NCI-H226 (cell line): ENCODE results near the gene CAPN12.
"Not testable (repeated sequence)": the region's sequence is repeated elsewhere in the genome, so short reads cannot be mapped to it uniquely, and the experiment has no call there.

ENCODE experiments used
- DNase-seq: peaks from one replicate; pipeline ENCODE4 v3.0.0-alpha.2; 2015

The CAPN12 gene, protein sequence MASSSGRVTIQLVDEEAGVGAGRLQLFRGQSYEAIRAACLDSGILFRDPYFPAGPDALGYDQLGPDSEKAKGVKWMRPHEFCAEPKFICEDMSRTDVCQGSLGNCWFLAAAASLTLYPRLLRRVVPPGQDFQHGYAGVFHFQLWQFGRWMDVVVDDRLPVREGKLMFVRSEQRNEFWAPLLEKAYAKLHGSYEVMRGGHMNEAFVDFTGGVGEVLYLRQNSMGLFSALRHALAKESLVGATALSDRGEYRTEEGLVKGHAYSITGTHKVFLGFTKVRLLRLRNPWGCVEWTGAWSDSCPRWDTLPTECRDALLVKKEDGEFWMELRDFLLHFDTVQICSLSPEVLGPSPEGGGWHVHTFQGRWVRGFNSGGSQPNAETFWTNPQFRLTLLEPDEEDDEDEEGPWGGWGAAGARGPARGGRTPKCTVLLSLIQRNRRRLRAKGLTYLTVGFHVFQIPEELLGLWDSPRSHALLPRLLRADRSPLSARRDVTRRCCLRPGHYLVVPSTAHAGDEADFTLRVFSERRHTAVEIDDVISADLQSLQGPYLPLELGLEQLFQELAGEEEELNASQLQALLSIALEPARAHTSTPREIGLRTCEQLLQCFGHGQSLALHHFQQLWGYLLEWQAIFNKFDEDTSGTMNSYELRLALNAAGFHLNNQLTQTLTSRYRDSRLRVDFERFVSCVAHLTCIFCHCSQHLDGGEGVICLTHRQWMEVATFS

DNA sequence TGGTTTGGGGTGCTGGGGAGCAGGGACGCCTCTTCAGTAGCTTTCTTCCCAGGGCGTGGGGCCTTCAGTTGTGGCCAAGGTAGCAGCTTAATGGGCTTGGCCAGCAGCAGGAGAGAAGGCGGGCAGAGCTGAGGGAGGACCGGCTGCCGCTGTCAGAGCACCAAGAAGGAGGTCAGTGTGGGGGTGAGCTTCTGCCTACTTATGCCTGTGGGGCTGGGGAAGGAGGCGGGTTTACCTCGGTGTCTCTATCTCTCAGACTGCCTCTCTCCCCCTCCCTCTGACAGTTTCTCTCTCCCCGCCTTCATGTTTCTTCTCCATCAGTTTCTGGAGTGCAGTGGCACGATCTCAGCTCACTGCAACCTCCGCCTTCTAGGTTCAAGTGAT is at the start of gene CAPN12:
TSS of gene CAPN12 (minus strand) at position 177 of the 384 bp plus-strand sequence. CDS start 309 bp downstream, outside the sequence.
- DNase-seq: no peak

DNA sequence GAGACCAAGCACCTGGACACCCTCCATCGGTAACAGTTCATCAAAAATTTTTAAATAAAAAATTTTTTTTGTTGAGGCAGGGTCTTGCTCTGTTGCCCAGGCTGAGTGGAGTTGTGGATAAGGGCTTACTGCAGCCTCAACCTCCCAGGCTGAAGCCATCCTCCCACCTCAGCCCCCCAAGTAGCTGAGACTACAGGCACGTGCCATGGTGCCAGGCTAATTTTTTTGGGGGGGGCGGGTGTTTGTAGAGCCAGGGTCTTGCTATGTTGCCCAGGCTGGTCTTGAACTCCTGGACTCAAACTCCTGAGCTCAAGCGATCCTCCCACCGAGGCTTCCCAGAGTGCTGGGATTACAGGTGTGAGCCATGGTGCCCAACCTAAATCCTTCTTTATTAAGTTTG is 49.4 kb upstream of the CAPN12 start:
- DNase-seq: no peak

DNA sequence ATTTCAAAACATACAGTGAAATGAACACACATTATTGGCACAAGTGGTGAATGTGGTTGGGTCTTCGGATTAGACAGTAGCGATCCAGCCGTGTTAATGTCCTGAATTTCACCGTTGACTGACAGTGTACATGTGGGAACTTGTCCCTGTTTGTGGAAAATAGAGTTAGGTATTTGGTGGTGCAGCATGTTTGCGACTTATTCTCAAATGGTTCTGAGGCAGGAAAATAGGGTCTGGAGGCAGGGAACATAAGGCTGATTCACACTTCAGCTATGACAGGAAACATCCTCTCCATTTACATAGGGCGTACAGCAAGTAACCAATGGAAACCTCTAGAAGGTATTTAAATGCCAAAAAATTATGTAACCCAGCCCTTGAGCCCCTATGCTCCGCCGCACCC is 48.9 kb upstream of the CAPN12 start:
- DNase-seq: peak; percentile 38

DNA sequence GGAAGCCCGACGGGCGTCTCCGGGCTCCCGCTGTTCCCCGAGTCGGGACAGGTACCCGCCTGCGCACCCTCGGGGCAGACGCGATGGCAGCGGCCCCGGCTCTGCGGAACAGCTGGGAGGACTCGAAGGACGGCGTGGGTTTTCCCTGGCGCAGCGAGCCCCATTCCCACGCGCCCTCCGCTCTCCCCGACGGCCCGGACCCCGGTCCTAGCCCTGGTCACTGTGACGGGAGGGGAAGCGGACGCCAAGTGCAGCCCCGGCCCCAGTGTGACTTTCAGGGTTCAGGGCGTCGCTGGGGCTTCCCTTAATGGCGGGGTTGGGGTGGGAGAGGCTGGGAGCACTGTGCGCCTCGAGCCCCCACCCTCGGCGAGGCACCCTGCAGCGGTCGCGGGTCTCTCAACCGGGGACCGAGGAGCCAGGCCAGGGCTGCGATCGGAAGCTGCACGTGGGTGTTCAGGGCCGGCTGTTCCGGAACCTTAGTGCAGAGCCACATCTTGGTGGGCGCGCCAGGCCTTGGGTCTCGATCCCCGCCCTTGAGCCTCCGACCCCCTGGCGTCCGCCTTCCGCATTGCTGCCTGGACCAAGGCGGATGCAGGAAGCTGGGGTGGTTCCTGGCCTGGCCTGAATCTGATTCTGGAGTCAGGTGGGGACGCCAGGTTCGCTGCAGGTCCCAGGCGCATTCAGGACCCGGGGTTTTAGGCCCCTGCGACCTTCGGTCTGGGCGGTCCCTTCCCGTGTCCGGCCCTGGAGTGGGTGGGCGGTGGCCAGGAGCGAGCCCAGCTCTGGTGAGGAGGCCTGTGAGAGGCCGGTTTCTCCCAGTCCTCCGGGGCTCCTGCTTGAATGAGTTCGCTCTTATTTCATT is 48.2 kb upstream of the CAPN12 start:
- no peak for DNase-seq

DNA sequence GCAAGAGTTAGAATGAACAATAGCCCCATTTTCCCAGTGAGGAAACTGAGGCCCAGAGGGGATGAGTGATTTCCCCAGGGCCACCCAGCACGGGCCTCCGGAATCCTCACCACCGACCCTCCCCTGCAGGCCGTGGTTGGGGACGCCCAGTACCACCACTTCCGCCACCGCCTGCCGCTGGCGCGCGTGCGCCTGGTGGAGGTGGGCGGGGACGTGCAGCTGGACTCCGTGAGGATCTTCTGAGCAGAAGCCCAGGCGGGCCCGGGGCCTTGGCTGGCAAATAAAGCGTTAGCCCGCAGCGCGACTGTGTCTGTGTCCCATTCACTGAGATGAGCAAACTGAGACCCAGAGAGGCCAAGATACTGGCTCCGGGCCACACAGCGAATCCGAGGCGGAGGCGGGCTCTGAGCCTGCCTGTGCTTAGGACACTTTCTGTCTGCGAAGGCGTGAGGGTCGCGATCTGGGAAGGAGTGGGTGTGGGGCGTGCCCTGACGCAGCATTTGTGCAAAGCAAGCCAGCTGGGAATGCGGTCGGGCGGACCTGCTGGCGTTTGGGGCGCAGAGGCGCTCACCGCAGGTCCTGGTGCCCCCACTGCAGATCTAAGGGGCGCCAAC is 47.3 kb upstream of the CAPN12 start:
- not testable (repeated sequence) for DNase-seq

DNA sequence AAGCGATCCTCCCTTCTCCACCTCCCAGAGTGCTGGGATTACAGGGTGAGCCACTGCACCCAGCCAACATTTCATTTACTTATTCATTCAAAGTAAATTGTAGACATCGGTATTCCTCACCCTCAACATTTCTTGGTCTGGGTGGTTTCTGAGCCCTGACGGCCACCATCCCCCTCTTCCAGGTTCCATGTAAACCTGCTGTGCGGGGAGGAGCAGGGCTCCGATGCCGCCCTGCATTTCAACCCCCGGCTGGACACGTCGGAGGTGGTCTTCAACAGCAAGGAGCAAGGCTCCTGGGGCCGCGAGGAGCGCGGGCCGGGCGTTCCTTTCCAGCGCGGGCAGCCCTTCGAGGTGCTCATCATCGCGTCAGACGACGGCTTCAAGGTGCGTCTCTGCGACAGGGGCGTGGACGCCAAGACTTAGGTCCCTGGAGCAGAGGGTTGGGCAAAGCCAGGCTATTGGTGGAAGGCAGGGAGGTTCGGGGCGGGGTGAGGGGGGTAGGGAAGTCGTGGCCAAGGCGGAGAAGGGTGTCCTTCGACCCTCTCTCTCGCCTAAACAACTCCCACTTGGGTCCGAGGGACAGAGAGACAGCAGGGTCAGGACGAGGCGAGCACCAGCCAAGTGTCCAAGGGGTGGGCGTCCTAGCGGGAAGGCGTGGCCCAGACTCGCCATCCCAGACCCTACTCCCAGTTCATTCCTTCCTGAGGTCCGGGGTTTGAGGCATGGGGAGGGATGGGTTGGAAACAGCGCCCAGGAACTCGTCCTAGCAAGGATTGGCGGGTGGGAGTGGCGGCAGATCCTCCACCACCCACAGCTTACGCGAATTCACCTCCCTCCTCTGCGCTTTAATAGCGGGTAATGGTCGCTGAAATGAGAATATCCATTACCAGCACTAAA is 46.5 kb upstream of the CAPN12 start:
- DNase-seq: not testable (repeated sequence)

DNA sequence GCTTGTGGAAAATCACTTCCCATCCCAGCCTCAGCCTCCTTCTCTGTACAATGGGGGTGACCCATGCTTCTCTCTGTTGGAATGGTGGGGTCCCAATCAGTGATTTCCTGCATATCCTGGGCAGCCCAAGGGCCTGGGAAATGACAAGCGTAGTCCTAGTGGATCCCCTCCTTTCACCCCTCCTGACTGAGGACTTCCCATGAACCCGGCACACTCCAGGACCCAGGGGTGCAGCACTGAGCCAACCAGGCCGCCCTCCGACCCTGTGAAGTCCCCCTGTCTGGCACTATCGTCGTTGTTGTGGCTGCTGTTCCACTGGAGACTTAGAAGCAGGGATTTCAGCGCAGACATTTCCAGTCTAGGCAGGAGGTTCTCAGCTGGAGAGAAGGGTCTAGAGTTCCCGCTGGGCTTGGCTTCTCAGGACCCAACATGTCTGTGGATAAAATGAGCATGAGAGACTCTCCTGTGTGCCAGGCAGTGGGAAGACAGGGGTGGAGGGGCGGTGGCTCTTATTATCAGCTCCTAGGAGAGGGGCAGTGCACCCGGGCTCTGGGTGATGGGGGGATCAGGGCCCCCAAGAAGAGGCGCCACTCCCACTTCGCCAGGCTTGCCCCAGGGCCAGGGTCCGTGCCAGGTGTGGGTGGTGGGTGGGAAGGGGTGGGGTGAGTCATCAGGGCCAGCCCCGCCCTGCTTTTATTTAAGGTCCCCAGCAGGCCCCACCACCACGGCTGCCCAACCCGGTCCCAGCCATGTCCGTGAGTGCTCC is 44.4 kb upstream of the CAPN12 start, which contains the start of gene LGALS7B:
TSS of gene LGALS7B (plus strand) at position 723 of the 766 bp plus-strand sequence. CDS start at position 750, 27 bp downstream.
- no peak for DNase-seq

DNA sequence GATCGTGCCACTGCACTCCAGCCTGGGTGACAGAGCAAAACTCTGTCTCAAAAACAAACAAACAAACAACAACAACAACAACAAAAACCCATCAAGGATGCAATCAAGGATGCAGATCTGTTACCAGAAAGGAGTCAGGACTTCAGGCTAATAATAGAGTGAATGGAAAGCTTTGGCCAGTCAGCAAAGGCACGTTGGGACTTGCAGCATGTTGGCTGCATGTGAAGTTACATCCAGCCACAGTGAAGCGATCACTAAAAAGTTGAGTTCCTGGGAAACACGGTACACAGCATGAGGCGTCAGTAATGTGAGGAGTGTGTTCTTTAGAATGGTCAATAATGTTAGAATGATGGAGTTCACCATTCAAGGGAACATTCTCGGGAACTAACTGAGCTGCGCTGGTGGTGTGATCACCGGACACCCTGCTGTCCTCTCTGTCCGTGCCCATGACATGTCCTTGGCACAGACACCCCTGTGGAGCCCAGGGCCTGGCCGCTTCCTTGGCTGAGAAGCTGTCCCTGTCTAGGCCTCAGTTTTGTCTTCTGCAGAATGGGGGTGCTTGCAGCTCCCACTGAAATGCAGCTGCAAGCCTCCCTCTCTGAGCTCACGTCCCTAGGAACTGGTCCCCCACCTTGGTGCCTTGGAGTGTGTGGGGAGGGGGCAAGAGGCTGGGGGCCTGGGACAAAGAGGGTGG is 42.4 kb upstream of the CAPN12 start:
- DNase-seq: no peak

DNA sequence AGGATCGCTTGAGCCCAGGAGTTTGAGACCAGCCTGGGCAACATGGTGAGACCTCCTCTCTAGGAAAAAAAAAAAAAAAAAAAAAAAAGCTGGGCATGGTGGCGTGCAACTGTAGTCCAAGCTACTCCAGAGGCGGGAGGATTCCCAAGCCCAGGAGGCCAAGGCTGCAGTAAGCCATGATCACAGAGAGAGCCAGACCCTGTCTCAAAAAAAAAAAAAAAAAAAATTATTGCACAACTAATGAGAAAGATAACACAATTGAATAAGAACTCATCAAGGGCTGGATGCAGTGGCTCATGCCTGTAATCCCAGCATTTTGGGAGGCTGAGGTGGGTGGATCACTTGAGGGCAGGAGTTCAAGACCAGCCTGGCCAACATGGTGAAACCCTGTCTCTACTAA is 41.8 kb upstream of the CAPN12 start:
- DNase-seq: not testable (repeated sequence)

DNA sequence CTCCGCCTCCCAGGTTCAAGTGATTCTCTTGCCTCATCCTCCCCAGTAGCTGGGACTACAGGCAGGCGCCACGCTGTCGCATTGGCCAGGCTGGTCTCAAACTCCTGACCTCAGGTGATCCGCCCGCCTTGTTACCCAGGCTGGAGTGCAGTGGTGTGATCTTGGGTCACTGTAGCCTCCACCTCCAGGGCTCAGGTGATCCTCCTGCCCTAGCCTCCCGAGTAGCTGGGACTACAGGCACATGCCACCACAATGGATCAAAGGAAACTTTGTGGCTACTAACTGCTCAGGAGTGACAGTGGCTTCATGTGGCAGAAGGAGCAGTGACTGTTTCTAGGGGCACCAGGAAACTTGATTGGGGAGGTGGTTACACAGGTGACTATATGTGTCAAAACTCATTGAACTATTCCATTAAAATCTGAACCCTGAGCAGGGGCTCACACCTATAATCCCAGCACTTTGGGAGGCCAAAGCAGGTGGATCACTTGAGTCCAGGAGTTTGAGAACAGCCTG is 41.0 kb upstream of the CAPN12 start:
- no peak for DNase-seq

DNA sequence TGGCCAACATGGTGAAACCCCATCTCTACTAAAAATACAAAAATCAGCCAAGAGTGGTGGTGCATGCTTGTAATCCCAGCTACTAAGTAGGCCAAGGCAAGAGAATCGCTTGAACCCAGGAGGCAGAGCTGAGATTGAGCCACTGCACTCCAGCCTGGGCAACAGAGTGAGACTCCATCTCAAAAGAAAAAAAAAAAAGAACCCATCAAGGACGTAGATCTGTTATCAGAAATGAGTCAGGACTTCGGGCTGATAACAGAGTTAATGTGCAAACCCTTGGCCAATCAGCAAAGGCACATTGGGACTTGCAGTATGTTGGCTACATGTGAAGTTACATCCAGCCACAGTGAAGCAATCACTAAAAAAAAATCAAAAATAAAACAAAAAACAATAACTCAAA is 40.0 kb upstream of the CAPN12 start:
- DNase-seq: peak; percentile 54

DNA sequence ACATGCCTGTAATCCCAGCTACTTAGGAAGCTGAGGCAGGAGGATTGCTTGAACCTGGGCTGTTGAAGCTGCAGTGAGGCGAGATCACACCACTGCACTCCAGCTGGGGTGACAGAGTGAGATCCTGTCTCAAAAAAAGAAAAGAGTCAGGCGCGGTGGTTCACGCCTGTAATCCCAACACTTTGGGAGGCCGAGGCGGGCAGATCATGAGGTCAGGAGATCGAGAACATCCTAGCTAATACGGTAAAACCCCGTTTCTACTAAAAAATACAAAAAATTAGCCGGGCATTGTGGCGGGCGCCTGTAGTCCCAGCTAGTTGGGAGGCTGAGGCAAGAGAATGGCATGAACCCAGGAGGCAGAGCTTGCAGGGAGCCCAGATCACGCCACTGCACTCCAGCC is 37.9 kb upstream of the CAPN12 start:
- not testable (repeated sequence) for DNase-seq

DNA sequence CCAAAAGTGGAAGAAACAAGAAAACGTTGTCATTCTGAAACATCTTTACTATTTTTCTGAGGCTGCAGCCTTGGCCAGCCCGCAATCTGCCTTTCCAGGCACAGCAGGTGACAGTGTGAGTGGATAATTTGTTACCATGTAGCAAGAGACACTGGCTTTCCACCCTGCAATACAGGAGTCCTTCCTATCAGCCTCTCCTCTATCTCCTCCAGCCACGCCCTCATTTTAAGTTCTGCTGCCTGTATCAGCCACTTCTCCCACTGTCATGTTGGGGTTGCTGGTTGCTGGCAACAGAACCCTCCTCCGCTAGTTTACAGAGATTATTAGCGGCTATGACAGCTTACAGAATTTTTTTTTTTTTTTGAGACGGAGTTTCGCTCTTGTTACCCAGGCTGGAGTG is 36.8 kb upstream of the CAPN12 start:
- no peak for DNase-seq

DNA sequence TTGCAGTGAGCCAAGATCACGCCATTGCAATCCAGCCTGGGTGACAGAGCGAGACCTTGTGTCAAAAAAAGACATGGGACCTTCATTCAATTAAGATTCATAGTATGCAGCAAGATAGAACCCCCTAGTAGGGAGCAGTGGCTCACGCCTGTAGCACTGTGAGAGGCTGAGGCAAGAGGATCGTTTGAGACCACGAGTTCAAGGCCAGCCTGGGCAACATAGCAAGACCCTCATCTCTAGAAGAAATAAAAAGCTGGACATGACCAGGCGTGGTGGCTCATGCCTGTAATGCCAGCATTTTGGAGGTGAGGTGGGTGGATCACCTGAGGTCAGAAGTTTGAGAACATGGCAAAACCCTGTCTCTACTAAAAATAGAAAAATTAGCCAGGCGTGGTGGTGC is 36.2 kb upstream of the CAPN12 start:
- no peak for DNase-seq

DNA sequence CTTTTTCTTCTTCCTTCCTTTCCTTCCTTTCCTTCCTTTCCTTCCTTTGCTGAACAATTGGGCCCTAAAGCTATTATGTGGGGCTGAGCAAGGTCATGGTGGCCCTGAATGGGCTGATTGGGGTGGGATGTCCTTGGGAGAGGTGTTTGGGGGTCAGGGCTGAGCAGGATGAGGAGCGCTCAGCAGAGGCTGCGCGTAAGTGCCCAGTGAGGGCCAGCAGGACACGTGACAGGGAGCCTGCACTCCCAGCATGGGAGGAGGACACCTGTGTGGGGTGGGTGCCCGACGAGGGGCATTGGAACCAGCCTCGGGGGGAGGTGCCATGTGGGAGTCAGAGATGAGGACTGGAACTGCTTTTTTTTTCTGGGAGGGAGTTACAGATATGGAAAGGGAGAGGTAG is 34.5 kb upstream of the CAPN12 start:
- DNase-seq: no peak

DNA sequence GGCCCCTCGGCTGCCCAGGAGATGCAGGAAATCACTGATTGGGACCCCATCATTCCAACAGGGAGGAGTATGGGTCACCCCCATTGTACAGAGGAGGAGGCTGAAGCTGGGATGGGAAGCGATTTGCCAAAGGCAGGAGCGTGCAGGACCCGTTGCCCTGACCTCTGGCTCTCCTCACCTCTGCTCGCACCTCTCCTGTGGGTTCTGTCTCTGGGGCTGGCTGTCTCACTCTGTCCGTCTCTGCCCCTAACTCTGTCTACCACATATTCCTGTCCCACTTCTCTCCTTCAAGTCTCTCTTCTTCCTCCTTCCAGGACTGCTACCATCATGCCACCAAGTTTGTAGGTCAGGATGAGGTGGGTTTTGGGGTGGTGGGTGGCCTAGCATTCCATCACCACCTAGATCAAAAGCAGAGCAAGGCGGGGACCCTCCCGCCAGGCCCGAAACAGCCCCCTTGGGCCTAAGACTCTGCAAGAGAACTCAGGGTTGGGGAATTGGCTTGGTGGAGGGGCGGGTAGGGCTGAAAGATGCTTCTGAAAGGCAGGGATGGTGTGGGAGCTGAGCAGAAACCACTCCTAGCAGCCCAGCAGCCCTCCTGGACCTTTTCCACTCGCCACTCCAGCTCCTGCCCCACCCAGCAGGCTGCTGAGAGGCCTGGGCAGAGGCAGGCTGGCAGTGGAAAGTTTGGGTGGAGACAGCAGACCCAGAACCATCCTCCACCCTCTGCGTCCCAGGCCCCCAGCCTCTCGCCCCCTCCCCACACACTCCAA is 30.1 kb upstream of the CAPN12 start:
- no peak for DNase-seq

DNA sequence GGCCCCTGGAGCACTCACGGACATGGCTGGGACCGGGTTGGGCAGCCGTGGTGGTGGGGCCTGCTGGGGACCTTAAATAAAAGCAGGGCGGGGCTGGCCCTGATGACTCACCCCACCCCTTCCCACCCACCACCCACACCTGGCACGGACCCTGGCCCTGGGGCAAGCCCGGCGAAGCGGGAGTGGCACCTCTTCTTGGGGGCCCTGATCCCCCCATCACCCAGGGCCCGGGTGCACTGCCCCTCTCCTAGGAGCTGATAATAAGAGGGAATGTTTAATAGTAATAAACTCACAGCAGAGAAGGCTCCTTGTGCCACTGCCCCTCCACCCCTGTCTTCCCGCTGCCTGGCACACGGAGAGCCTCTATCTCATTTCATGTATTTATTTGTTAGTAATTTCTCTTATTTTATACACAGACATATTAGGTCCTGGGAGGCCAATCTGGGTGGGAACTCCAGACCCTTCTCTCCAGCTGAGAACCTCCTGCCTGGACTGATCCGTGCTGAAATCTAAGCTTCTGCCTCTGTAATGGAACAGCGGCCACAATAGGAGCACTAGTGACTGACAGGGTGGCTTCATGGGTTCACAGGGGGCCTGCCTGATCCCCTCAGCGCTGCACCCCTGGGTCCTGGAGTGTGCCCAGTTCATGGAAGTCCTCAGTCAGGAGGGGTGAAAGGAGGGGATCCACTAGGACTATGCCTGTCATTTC is 29.3 kb upstream of the CAPN12 start, which contains the start of gene LGALS7:
TSS of gene LGALS7 (minus strand) at position 49 of the 709 bp plus-strand sequence. CDS start at position 24, 25 bp downstream.
- DNase-seq: no peak

DNA sequence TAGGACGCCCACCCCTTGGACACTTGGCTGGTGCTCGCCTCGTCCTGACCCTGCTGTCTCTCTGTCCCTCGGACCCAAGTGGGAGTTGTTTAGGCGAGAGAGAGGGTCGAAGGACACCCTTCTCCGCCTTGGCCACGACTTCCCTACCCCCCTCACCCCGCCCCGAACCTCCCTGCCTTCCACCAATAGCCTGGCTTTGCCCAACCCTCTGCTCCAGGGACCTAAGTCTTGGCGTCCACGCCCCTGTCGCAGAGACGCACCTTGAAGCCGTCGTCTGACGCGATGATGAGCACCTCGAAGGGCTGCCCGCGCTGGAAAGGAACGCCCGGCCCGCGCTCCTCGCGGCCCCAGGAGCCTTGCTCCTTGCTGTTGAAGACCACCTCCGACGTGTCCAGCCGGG is 27.3 kb upstream of the CAPN12 start:
- DNase-seq: not testable (repeated sequence)
